IMR-90 (cell line): ENCODE data around the gene NTSR1. TPM values are rescaled to one million over a fixed set of nuclear protein-coding genes. Genes with fewer than 3 reads are reported as not detected.

ENCODE experiments used
- ATAC-seq: fragments of 200-7000 bp; cut with Tn5 transposase; 2 replicates; pipeline ENCODE4 v1.9.1; 2020; ENCODE audit warnings: low read depth, mild to moderate bottlenecking, moderate library complexity
- BruUV-seq: library from RNA; stranded (reverse); fragments of 400-500 nt; replicated peaks from 2 replicates; lab custom pipeline; 2021; lab: Mats Ljungman, UMichigan
- CTCF ChIA-PET: fragments of 300-600 bp; formaldehyde crosslinking; extraction: SDS; loops from one replicate; lab custom pipeline; 2021; ENCODE audit warnings: antibody characterized with exemption; lab: Yijun Ruan, JAX
- POLR2A ChIA-PET: fragments of 300-600 bp; sonication (Branson Sonifier 250); formaldehyde crosslinking; loops from one replicate; lab custom pipeline; 2022; ENCODE audit warnings: antibody characterized with exemption; ENCODE audit not compliant: unreplicated experiment; lab: Charles Lee
- DNase-seq: peaks from one replicate; pipeline ENCODE4 v3.0.0; 2013
- H2AFZ ChIP-seq: replicated peaks from 2 replicates; pipeline ENCODE3; 2013; ENCODE audit warnings: low read length, mild to moderate bottlenecking; ENCODE audit not compliant: poor library complexity
- H2AK5ac ChIP-seq: 2 replicates; pipeline ENCODE4 v1.6.1; 2013; ENCODE audit warnings: low read depth, low read length, inconsistent platforms
- H2AK9ac ChIP-seq: replicated peaks from 2 replicates; pipeline ENCODE3; 2013; ENCODE audit warnings: mild to moderate bottlenecking, low read depth, low read length, moderate library complexity; ENCODE audit not compliant: poor library complexity
- H2BK120ac ChIP-seq: 2 replicates; pipeline ENCODE4 v1.6.1; 2013; ENCODE audit warnings: low read depth, low read length, inconsistent platforms
- H2BK15ac ChIP-seq: 3 replicates; pipeline ENCODE4 v1.6.1; 2013; ENCODE audit warnings: low read depth, low read length, inconsistent platforms
- H2BK20ac ChIP-seq: 2 replicates; pipeline ENCODE4 v1.6.1; 2013; ENCODE audit warnings: low read depth, mild to moderate bottlenecking, inconsistent platforms, low read length, moderate library complexity
- H2BK5ac ChIP-seq: 2 replicates; pipeline ENCODE4 v1.6.1; 2013; ENCODE audit warnings: mild to moderate bottlenecking, low read depth, low read length, inconsistent platforms; ENCODE audit not compliant: poor library complexity, severe bottlenecking
- H3K14ac ChIP-seq: replicated peaks from 2 replicates; pipeline ENCODE4 v1.6.1; 2013; ENCODE audit warnings: low read depth, low read length, inconsistent platforms
- H3K18ac ChIP-seq: 2 replicates; pipeline ENCODE4 v1.6.1; 2013; ENCODE audit warnings: low read depth, low read length, control low read depth
- H3K23ac ChIP-seq: 2 replicates; pipeline ENCODE4 v1.6.1; 2013; ENCODE audit warnings: low read depth, low read length, inconsistent platforms
- H3K27ac ChIP-seq: 2 replicates; pipeline ENCODE4 v1.5.1; 2013; ENCODE audit warnings: mild to moderate bottlenecking, control low read depth, low read length; ENCODE audit not compliant: insufficient read depth
- H3K27me3 ChIP-seq: 2 replicates; pipeline ENCODE4 v1.6.1; 2013; ENCODE audit warnings: low read length; ENCODE audit not compliant: control insufficient read depth, insufficient read depth
- H3K36me3 ChIP-seq: 2 replicates; pipeline ENCODE4 v1.6.1; 2013; ENCODE audit warnings: low read length, mixed read lengths; ENCODE audit not compliant: control insufficient read depth, insufficient read depth
- H3K4ac ChIP-seq: 2 replicates; pipeline ENCODE4 v1.6.1; 2013; ENCODE audit warnings: low read depth, low read length, inconsistent platforms
- H3K4me1 ChIP-seq: 2 replicates; pipeline ENCODE4 v1.6.1; 2013; ENCODE audit warnings: low read length, mixed read lengths; ENCODE audit not compliant: control insufficient read depth, insufficient read depth
- H3K4me2 ChIP-seq: 2 replicates; pipeline ENCODE4 v1.6.1; 2013; ENCODE audit warnings: low read depth, mild to moderate bottlenecking, control low read depth, low read length, moderate library complexity
- H3K4me3 ChIP-seq: 2 replicates; pipeline ENCODE4 v1.5.1; 2013; ENCODE audit warnings: low read depth, mild to moderate bottlenecking, control low read depth, low read length, moderate library complexity; ENCODE audit not compliant: insufficient read depth
- H3K56ac ChIP-seq: 2 replicates; pipeline ENCODE4 v1.6.1; 2013; ENCODE audit warnings: low read length, inconsistent platforms; ENCODE audit not compliant: insufficient read depth; ENCODE audit errors: extremely low read depth
- H3K79me1 ChIP-seq, 2 experiments: 2 replicates each; pipeline ENCODE4 v1.6.1; 2013; ENCODE audit warnings: low read length in 2 of 2, inconsistent platforms in 1 of 2, low read depth in 1 of 2
- H3K9ac ChIP-seq: 2 replicates; pipeline ENCODE4 v1.6.1; 2013; ENCODE audit warnings: low read depth, low read length, control low read depth
- H3K9me1 ChIP-seq: 2 replicates; pipeline ENCODE4 v1.6.1; 2013; ENCODE audit warnings: low read length, inconsistent platforms; ENCODE audit not compliant: insufficient read depth
- H3K9me3 ChIP-seq: 2 replicates; pipeline ENCODE4 v1.6.1; 2013; ENCODE audit warnings: low read length; ENCODE audit not compliant: control insufficient read depth, insufficient read depth
- H4K20me1 ChIP-seq: 2 replicates; pipeline ENCODE4 v1.6.1; 2013; ENCODE audit warnings: low read length, inconsistent platforms; ENCODE audit not compliant: insufficient read depth
- H4K5ac ChIP-seq: 2 replicates; pipeline ENCODE4 v1.6.1; 2013; ENCODE audit warnings: mild to moderate bottlenecking, low read depth, low read length, control low read depth
- H4K8ac ChIP-seq, 2 experiments: 2 replicates each; pipeline ENCODE4 v1.6.1; 2013; ENCODE audit warnings: low read depth in 2 of 2, low read length in 2 of 2, control low read depth in 1 of 2, inconsistent platforms in 1 of 2
- H4K91ac ChIP-seq: 2 replicates; pipeline ENCODE4 v1.6.1; 2013; ENCODE audit warnings: low read depth, low read length, inconsistent platforms; ENCODE audit not compliant: insufficient read depth
- CHD1 ChIP-seq: IDR thresholded peaks from 2 replicates; pipeline ENCODE4 v1.6.1; 2012; ENCODE audit warnings: low read depth, low read length, improper control_type of control experiment
- dilution Hi-C: fragments of 300-500 bp; cut with HindIII; formaldehyde crosslinking; loops from one replicate; pipeline ENCODE4 v1.14.3; 2018; ENCODE audit warnings: low sequenced_read_pairs; ENCODE audit not compliant: unreplicated experiment
- in situ Hi-C: fragments of 300-500 bp; cut with MboI; formaldehyde crosslinking; loops from 3 replicates; pipeline ENCODE4 v1.14.3; 2019; ENCODE audit warnings: low sequenced_read_pairs, inconsistent platforms, mixed read lengths
- intact Hi-C: fragments of 100-400 bp; cut with micrococcal nuclease; formaldehyde crosslinking; loops from 2 replicates; pipeline ENCODE4 v1.10.0; 2022
- polyA plus RNA-seq, 3 experiments: library from polyadenylated mRNA; depleted of rRNA; stranded (reverse); fragments of >200 nt; gene quantifications; 2 replicates each; pipeline ENCODE4 v1.2.3, GENCODE V29; 2012; ENCODE audit warnings: low replicate concordance in 1 of 3
- total RNA-seq: library from RNA; depleted of rRNA; stranded (reverse); fragments of >200 nt; gene quantifications from 2 replicates; pipeline ENCODE4 v1.2.3, GENCODE V29; 2012

The NTSR1 gene
- total and polyA plus RNA-seq, 2 of the 4 experiments (the other 2 are of a cell fraction) = 0.54 to 1.8 TPM

DNA sequence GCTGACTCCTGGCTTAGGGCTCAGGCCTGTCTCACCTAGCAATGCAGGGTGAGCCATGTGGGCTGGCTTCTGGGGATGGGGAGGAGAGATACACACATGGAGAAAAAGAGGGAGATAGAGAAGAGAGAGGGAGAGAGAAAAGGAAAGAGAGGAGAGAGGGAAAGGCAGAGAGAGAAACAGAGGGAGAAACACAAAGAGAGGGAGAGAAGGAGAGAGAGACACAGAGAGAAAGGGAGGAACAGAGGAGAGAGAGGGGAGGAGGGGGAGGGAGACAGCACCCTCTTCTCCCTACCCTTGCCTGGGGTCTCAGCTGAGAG, 24.8 kb downstream of the NTSR1 start:
- POLR2A ChIA-PET = no interaction called here
- peaks cover 3% of the 10 kb centered on the region; the same call in 1 of the 2 replicates for H3K9me1 ChIP-seq

More for the DNA sequence above, 24.8 kb downstream of the NTSR1 start:
- no peak overlapping the region for H2AK9ac ChIP-seq
- DNase-seq (no peak), ATAC-seq (no peak)
- no peaks in the 10 kb centered on the region for H4K20me1 ChIP-seq
- no peak overlapping the region for H3K4me2 ChIP-seq
- no peak overlapping the region for H3K27ac ChIP-seq
- H3K14ac ChIP-seq = no peak overlapping the region
- no peak overlapping the region for H2BK15ac ChIP-seq
- H3K9ac ChIP-seq = no peak overlapping the region
- no peak for TF ChIP-seq CHD1
- intact Hi-C loops = no loop called here
- H3K9me3 ChIP-seq = no peaks in the 10 kb centered on the region
- in situ Hi-C loops = no loop called here
- no peak overlapping the region for H3K23ac ChIP-seq
- H2BK5ac ChIP-seq = no peak overlapping the region
- BruUV-seq = no TSS peak
- H2BK120ac ChIP-seq = no peak overlapping the region
- H2AFZ ChIP-seq = no peak overlapping the region
- CTCF ChIA-PET = no interaction called here
- H3K56ac ChIP-seq = no peak overlapping the region
- dilution Hi-C loops = no loop called here
- H3K27me3 ChIP-seq = peaks cover 10% of the 10 kb centered on the region
- no peak overlapping the region for H4K8ac ChIP-seq
- no peak overlapping the region for H4K5ac ChIP-seq
- H4K91ac ChIP-seq = no peak overlapping the region
- no peak overlapping the region for H3K18ac ChIP-seq
- no peaks in the 10 kb centered on the region for H3K79me1 ChIP-seq
- no peak overlapping the region for H3K4ac ChIP-seq
- H2AK5ac ChIP-seq = no peak overlapping the region
- no peaks in the 10 kb centered on the region for H3K36me3 ChIP-seq
- H3K4me3 ChIP-seq = no peak overlapping the region
- no peak overlapping the region for H2BK20ac ChIP-seq
- H3K4me1 ChIP-seq = no peaks in the 10 kb centered on the region
